Measurements from ENCODE around the gene MS4A1.
"Not testable (repeated sequence)": the region's sequence is repeated elsewhere in the genome, so short reads cannot be mapped to it uniquely, and the experiment has no call there.

The MS4A1 gene

GRCh38 chr11:60455531-60456042 lies at the start of gene MS4A1:
MS4A1 (plus strand) TSS chr11:60455847; CDS start chr11:60462375, 6,528 bp downstream.
- no peak for DNase-seq (ENCODE audit: low read depth in 2 of 2)

GRCh38 chr11:60420015-60420414 lies 35.6 kb upstream of the MS4A1 start:
- DNase-seq (ENCODE audit: low read depth in 2 of 2) = no peak

GRCh38 chr11:60422609-60423008 lies 33.0 kb upstream of the MS4A1 start:
- DNase-seq (ENCODE audit: low read depth in 2 of 2) = no peak

GRCh38 chr11:60428517-60428916 lies 27.1 kb upstream of the MS4A1 start:
- no peak for DNase-seq (ENCODE audit: low read depth in 2 of 2)

- DNase-seq (ENCODE audit: low read depth in 2 of 2) = no peak
Measured at GRCh38 chr11:60429272-60429671, 26.4 kb upstream of the MS4A1 start, which contains the start of gene MS4A5. MS4A5 (plus strand) TSS chr11:60429572; CDS start chr11:60429675, 103 bp downstream.

- DNase-seq (ENCODE audit: low read depth in 2 of 2) = no peak
Measured at GRCh38 chr11:60431251-60431650, 24.4 kb upstream of the MS4A1 start.

GRCh38 chr11:60433401-60433800 lies 22.2 kb upstream of the MS4A1 start:
- DNase-seq (ENCODE audit: low read depth in 2 of 2) = no peak

GRCh38 chr11:60447070-60447469 lies 8.6 kb upstream of the MS4A1 start:
- no peak for DNase-seq (ENCODE audit: low read depth in 2 of 2)

GRCh38 chr11:60447846-60448245 lies 7.8 kb upstream of the MS4A1 start:
- DNase-seq (ENCODE audit: low read depth in 2 of 2) = no peak

- DNase-seq (ENCODE audit: low read depth in 2 of 2) = not testable (repeated sequence)
Measured at GRCh38 chr11:60451185-60451584, 4.5 kb upstream of the MS4A1 start.

GRCh38 chr11:60454212-60454611 lies 1.4 kb upstream of the MS4A1 start:
- no peak for DNase-seq (ENCODE audit: low read depth in 2 of 2)

GRCh38 chr11:60457576-60457975 lies 1.9 kb downstream of the MS4A1 start:
- DNase-seq (ENCODE audit: low read depth in 2 of 2) = no peak

- no peak for DNase-seq (ENCODE audit: low read depth in 2 of 2)
Measured at GRCh38 chr11:60459345-60459744, 3.7 kb downstream of the MS4A1 start.

- no peak for DNase-seq (ENCODE audit: low read depth in 2 of 2)
Measured at GRCh38 chr11:60468829-60469228, 13.2 kb downstream of the MS4A1 start.

- no peak for DNase-seq (ENCODE audit: low read depth in 2 of 2)
Measured at GRCh38 chr11:60469723-60470122, 14.1 kb downstream of the MS4A1 start.

- no peak for DNase-seq (ENCODE audit: low read depth in 2 of 2)
Measured at GRCh38 chr11:60477035-60477445, 21.4 kb downstream of the MS4A1 start.

GRCh38 chr11:60482361-60482760 lies 26.7 kb downstream of the MS4A1 start:
- DNase-seq (ENCODE audit: low read depth in 2 of 2) = no peak

GRCh38 chr11:60485987-60486386 lies 30.3 kb downstream of the MS4A1 start:
- no peak for DNase-seq (ENCODE audit: low read depth in 2 of 2)

- DNase-seq (ENCODE audit: low read depth in 2 of 2) = no peak
Measured at GRCh38 chr11:60492488-60493009, 36.9 kb downstream of the MS4A1 start, which contains the start of gene MS4A12. MS4A12 (plus strand) TSS chr11:60492778; CDS start chr11:60497319, 4,541 bp downstream.

- DNase-seq (ENCODE audit: low read depth in 2 of 2) = no peak
Measured at GRCh38 chr11:60493454-60493853, 37.8 kb downstream of the MS4A1 start.

GRCh38 chr11:60498399-60498798 lies 42.8 kb downstream of the MS4A1 start:
- DNase-seq (ENCODE audit: low read depth in 2 of 2) = no peak

- no peak for DNase-seq (ENCODE audit: low read depth in 2 of 2)
Measured at GRCh38 chr11:60498853-60499252, 43.2 kb downstream of the MS4A1 start.

- no peak for DNase-seq (ENCODE audit: low read depth in 2 of 2)
Measured at GRCh38 chr11:60500276-60500910, 44.7 kb downstream of the MS4A1 start.

Measured in stimulated activated CD8-positive, alpha-beta memory T cell treated with anti-CD3 and anti-CD28 coated beads, Interleukin-2, amount 100 ng/mL, for 1 hour (primary cell).